MM.1S (cell line): Measurements from ENCODE around the gene SCN10A.

Experiments
- EZH2 ChIP-seq: fragments of 300-600 bp; sonication (generic); optimal IDR thresholded peaks from 2 replicates; pipeline ENCODE3; 2017; ENCODE audit warnings: low read depth, mild to moderate bottlenecking, antibody characterized with exemption, low read length, mixed read lengths
- EZH2phosphoT487 ChIP-seq: fragments of 300-600 bp; sonication (generic); IDR thresholded peaks from 2 replicates; pipeline ENCODE4 v1.6.1; 2018; ENCODE audit warnings: antibody characterized with exemption, low read length
- TF ChIP-seq, protein P1 (sequence below): fragments of 300-600 bp; sonication (generic); IDR thresholded peaks from 2 replicates; pipeline ENCODE4 v1.5.1; 2016; ENCODE audit warnings: antibody characterized with exemption, low read length, mixed read lengths

DNA sequence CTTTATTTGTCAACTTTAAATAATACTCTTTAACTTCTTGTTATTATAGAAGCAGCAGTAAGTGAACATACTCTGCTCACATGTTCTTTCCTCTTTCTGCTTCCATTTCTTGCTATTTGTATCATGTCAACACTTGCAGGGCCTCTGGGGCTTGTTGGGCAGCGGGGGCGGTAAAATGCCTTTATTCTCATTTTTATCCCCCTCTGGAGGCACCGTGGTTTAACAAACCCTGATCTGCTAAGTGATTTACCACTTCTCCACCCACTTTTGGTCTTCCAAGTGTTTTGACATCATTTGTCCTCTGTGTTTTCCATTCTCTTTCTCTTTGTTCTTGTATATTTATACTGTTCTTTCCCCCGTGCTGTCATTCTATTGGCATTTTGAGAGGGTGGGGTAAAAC is 33.9 kb downstream of the SCN10A start:
- TF ChIP-seq, protein P1, sequence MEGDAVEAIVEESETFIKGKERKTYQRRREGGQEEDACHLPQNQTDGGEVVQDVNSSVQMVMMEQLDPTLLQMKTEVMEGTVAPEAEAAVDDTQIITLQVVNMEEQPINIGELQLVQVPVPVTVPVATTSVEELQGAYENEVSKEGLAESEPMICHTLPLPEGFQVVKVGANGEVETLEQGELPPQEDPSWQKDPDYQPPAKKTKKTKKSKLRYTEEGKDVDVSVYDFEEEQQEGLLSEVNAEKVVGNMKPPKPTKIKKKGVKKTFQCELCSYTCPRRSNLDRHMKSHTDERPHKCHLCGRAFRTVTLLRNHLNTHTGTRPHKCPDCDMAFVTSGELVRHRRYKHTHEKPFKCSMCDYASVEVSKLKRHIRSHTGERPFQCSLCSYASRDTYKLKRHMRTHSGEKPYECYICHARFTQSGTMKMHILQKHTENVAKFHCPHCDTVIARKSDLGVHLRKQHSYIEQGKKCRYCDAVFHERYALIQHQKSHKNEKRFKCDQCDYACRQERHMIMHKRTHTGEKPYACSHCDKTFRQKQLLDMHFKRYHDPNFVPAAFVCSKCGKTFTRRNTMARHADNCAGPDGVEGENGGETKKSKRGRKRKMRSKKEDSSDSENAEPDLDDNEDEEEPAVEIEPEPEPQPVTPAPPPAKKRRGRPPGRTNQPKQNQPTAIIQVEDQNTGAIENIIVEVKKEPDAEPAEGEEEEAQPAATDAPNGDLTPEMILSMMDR = no peak
- TF ChIP-seq EZH2phosphoT487 (no peak), EZH2 (no peak)
